Sigmoid colon (tissue), 7 donors: ENCODE measurements around the gene BORCS8. TPM values are rescaled to one million over a fixed set of nuclear protein-coding genes. Genes with fewer than 3 reads are reported as not detected.
A peak's percentile ranks its signal among the peaks of the same experiment; 100 is the strongest.

Experiments
- DNase-seq: peaks from one replicate; pipeline ENCODE4 v3.0.0-alpha.2; 2019
- H3K27ac ChIP-seq, 4 donors: fragments of 200-600 bp; sonication (generic); one replicate each; pipeline ENCODE4 v1.5.1; 2016 to 2019; ENCODE audit warnings: mild to moderate bottlenecking in 1 of 4
- H3K27me3 ChIP-seq, 3 donors: fragments of 200-600 bp; sonication (generic); one replicate each; pipeline ENCODE4 v1.5.1; 2019; ENCODE audit warnings: mild to moderate bottlenecking in 1 of 3
- H3K36me3 ChIP-seq, 4 donors: fragments of 200-600 bp; sonication (generic); one replicate each; pipeline ENCODE4 v1.5.1; 2016 to 2019
- H3K4me1 ChIP-seq, 4 donors: fragments of 200-600 bp; sonication (generic); one replicate each; pipeline ENCODE4 v1.5.1; 2017 to 2019
- H3K4me3 ChIP-seq, 4 donors: fragments of 200-600 bp; sonication (generic); one replicate each; pipeline ENCODE4 v1.5.1; 2017 to 2019; ENCODE audit warnings: mild to moderate bottlenecking in 2 of 4, moderate library complexity in 1 of 4
- H3K9me3 ChIP-seq, 4 donors: fragments of 200-600 bp in 3 of 4; sonication (generic) in 3 of 4; one replicate each; pipeline versions ENCODE4 v1.5.1 to v1.6.1; 2013 to 2019
- EP300 ChIP-seq, 4 donors: sonication (generic); formaldehyde crosslinking; IDR thresholded peaks; one replicate each; pipeline ENCODE4 v1.6.1; 2017; ENCODE audit warnings: antibody characterized with exemption in 4 of 4
- POLR2A ChIP-seq, 2 donors: fragments of 450-650 bp; IDR thresholded peaks; one replicate each; pipeline ENCODE4 v1.6.1; 2016; ENCODE audit warnings: antibody characterized with exemption in 2 of 2, mild to moderate bottlenecking in 2 of 2, moderate library complexity in 2 of 2
- POLR2AphosphoS5 ChIP-seq, 4 donors: sonication (generic); formaldehyde crosslinking; IDR thresholded peaks; one replicate each; pipeline ENCODE4 v1.6.1; 2017; ENCODE audit warnings: antibody characterized with exemption in 4 of 4
- WGBS, 2 donors: extraction: QIAGEN DNeasy Blood & Tissue Kit; methylation state at CpG; one replicate each; pipeline ENCODE4 v1.1.7; 2013; 5-methylcytosine and 5-hydroxymethylcytosine counted together
- intact Hi-C: fragments of 100-400 bp; cut with DNase I; formaldehyde crosslinking; loops from one replicate; pipeline ENCODE4 v1.15.1; 2023
- polyA plus RNA-seq, 3 donors: library from polyadenylated mRNA; stranded (reverse); fragments of 200-250 nt; gene quantifications; one replicate each; pipeline ENCODE4 v1.2.3, GENCODE V29; 2013
- total RNA-seq, 4 donors: library from RNA; depleted of rRNA; stranded (reverse); fragments of >200 nt; gene quantifications; one replicate each; pipeline ENCODE4 v1.1.0, GENCODE V29; 2016
- TF ChIP-seq, protein P1 (sequence below), 4 experiments: fragments of 450-650 bp in 3 of 4; fragments of 200-600 bp in 1 of 4; IDR thresholded peaks; one replicate each; pipeline ENCODE4 v1.5.1; 2016 to 2019; ENCODE audit warnings: antibody characterized with exemption in 4 of 4, mild to moderate bottlenecking in 3 of 4, moderate library complexity in 2 of 4
- donor health status: healthy with polysubstance abuse.
- donor health status: Bipolar disorder and iron deficiency.
- donor health status: healthy.

BORCS8 gene
- total and polyA plus RNA-seq, 7 donors = 9.3 to 39.3 (median 16.9) TPM

GRCh38 chr19:19170053-19170872 is 21.7 kb downstream of the BORCS8 start, which contains the start of gene MEF2B:
TSS of gene MEF2B (minus strand) at chr19:19170263. CDS start at chr19:19150735, 19,528 bp downstream.
- intact Hi-C loops = no loop called here
- no peaks in the 10 kb centered on the region for H3K36me3 ChIP-seq
- TF ChIP-seq, protein P1, sequence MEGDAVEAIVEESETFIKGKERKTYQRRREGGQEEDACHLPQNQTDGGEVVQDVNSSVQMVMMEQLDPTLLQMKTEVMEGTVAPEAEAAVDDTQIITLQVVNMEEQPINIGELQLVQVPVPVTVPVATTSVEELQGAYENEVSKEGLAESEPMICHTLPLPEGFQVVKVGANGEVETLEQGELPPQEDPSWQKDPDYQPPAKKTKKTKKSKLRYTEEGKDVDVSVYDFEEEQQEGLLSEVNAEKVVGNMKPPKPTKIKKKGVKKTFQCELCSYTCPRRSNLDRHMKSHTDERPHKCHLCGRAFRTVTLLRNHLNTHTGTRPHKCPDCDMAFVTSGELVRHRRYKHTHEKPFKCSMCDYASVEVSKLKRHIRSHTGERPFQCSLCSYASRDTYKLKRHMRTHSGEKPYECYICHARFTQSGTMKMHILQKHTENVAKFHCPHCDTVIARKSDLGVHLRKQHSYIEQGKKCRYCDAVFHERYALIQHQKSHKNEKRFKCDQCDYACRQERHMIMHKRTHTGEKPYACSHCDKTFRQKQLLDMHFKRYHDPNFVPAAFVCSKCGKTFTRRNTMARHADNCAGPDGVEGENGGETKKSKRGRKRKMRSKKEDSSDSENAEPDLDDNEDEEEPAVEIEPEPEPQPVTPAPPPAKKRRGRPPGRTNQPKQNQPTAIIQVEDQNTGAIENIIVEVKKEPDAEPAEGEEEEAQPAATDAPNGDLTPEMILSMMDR (IDR thresholded peaks at IDR 0.05) = no peak
- TF ChIP-seq POLR2AphosphoS5 (IDR thresholded peaks at IDR 0.05) (peak in 1 of 4 donors; percentile 5), POLR2A (IDR thresholded peaks at IDR 0.05) (no peak)
- peaks cover 0 to 23% (median 13%) of the 10 kb centered on the region in 3 donors for H3K27me3 ChIP-seq
- peaks cover 0 to 11% (median 10%) of the 10 kb centered on the region in 4 donors for H3K4me1 ChIP-seq
- no peak for DNase-seq
- no peaks in the 10 kb centered on the region for H3K9me3 ChIP-seq
- H3K27ac ChIP-seq = no peak within 1 kb of the TSS
- peak within 1 kb of the TSS in 2 of 4 donors; percentile 22 to 23 for H3K4me3 ChIP-seq
- WGBS, 2 donors = 12 to 18% methylated on average over 56 of the region's 56 CpGs

DNA sequence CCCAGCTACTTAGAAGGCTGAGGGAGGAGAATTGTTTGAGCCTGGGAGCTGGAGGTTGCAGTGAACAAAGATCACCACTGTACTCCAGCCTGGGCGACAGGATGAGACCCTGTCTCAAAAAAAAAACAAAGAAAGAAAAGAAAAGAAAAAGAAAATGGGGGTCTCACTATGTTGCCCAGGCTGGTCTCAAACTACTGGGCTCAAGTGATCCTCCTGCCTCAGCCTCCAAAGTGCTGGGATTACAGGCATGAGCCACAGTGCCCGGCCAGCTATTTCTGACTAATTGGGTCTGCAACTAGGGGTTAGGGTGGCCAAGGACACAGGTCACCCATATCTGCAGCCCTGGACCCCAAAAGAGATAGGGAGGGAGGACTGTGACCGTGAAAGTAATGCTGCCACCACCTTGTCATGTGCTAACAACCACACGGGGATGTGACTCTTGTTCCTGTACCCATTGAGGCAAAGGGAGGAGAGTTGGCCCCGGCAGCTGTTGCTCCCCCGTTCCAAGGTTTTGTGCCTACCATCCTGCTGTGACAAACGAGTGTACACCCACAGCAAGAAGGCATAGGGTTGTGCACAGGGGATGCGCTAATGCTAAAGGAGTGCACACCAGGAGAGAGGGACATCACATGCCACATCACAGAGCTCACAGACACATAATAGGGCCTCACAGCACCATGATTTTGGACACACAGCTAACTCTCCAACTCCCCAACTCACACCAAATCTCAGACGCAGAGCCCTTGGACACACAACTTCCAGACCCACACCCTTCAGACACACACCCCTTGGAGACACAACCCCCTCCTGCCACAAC is 22.5 kb downstream of the BORCS8 start:
- WGBS, 2 donors = 72 to 81% methylated on average over 9 of the region's 9 CpGs
- Histone ChIP-seq H3K4me3 (peak overlapping the region in 2 of 4 donors; percentile 22 to 23), H3K9me3 (no peaks in the 10 kb centered on the region), H3K27ac (no peak overlapping the region), H3K27me3 (peaks cover 0 to 23% (median 13%) of the 10 kb centered on the region in 3 donors), H3K4me1 (peaks cover 0 to 11% (median 10%) of the 10 kb centered on the region in 4 donors), H3K36me3 (no peaks in the 10 kb centered on the region)
- intact Hi-C loops = no loop called here
- TF ChIP-seq, protein P1 (IDR thresholded peaks at IDR 0.05) = no peak
- no peak for DNase-seq

- Histone ChIP-seq H3K4me3 (no peak overlapping the region), H3K36me3 (no peaks in the 10 kb centered on the region), H3K9me3 (no peaks in the 10 kb centered on the region), H3K27me3 (peaks cover 0 to 23% (median 13%) of the 10 kb centered on the region in 3 donors), H3K27ac (no peak overlapping the region), H3K4me1 (peaks cover 0 to 11% (median 10%) of the 10 kb centered on the region in 4 donors)
- DNase-seq = no peak
- TF ChIP-seq POLR2A (IDR thresholded peaks at IDR 0.05) = no peak
- no peak for TF ChIP-seq POLR2AphosphoS5 (IDR thresholded peaks at IDR 0.05)
- TF ChIP-seq, protein P1 (IDR thresholded peaks at IDR 0.05) = no peak
- no peak for TF ChIP-seq EP300 (IDR thresholded peaks at IDR 0.05)
- intact Hi-C loops = no loop called here
- WGBS, 2 donors = 82 to 83% methylated on average over 3 of the region's 3 CpGs
These were observed 24.3 kb downstream of the BORCS8 start for GRCh38 chr19:19167612-19168011.

GRCh38 chr19:19165396-19165795 is 26.6 kb downstream of the BORCS8 start:
- no peak for TF ChIP-seq POLR2A (IDR thresholded peaks at IDR 0.05)
- TF ChIP-seq, protein P1 (IDR thresholded peaks at IDR 0.05) = no peak
- no peak for TF ChIP-seq EP300 (IDR thresholded peaks at IDR 0.05)
- Histone ChIP-seq H3K36me3 (no peaks in the 10 kb centered on the region), H3K4me3 (no peak overlapping the region), H3K9me3 (no peaks in the 10 kb centered on the region), H3K27me3 (peaks cover 0 to 10% (median 5%) of the 10 kb centered on the region in 3 donors), H3K27ac (no peak overlapping the region), H3K4me1 (peaks cover 0 to 9% (median 7%) of the 10 kb centered on the region in 4 donors)
- WGBS, 2 donors = 97% methylated on average over 1 of the region's 1 CpG
- intact Hi-C loops = no loop called here
- DNase-seq = no peak
